GM19238 (cell line): Measurements from ENCODE around the gene SPATA25.
"Not testable (repeated sequence)": the region's sequence is repeated elsewhere in the genome, so short reads cannot be mapped to it uniquely, and the experiment has no call there.

Experiments used
- DNase-seq: peaks from one replicate; pipeline ENCODE4 v3.0.0; 2011; ENCODE audit warnings: low spot score; ENCODE audit not compliant: insufficient read length

The SPATA25 gene

DNA sequence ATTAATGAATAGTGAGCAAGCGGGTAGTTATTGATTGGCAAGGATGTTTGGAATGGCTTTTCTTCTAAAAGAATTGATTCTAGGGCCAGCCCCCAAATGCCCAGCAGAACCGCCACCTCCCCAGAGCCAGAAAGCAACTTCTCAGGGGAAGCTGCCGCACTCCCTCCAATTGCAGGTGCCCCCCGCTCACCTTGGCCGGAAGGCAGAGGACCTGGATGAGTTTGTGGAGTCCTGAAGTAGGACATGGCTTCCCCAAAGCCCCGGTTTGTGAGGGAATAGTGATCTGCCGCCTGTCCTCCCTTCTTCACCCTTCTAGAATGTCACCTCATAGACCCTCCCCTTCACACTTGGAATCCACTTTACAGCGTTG is at the start of gene SPATA25:
TSS of gene SPATA25 (minus strand) at position 277 of the 370 bp plus-strand sequence. CDS start at position 245, 32 bp downstream.
- no peak for DNase-seq

GRCh38 chr20:45935416-45936046 is 48.1 kb upstream of the SPATA25 start:
- DNase-seq: no peak

GRCh38 chr20:45934586-45935415 is 47.4 kb upstream of the SPATA25 start, which contains the start of gene PCIF1:
TSS of gene PCIF1 (plus strand) at chr20:45934683. CDS start at chr20:45939000, 4,317 bp downstream.
- DNase-seq: peak; percentile 98

- DNase-seq: peak; percentile 42
Observed at GRCh38 chr20:45934046-45934585, 46.7 kb upstream of the SPATA25 start.

DNA sequence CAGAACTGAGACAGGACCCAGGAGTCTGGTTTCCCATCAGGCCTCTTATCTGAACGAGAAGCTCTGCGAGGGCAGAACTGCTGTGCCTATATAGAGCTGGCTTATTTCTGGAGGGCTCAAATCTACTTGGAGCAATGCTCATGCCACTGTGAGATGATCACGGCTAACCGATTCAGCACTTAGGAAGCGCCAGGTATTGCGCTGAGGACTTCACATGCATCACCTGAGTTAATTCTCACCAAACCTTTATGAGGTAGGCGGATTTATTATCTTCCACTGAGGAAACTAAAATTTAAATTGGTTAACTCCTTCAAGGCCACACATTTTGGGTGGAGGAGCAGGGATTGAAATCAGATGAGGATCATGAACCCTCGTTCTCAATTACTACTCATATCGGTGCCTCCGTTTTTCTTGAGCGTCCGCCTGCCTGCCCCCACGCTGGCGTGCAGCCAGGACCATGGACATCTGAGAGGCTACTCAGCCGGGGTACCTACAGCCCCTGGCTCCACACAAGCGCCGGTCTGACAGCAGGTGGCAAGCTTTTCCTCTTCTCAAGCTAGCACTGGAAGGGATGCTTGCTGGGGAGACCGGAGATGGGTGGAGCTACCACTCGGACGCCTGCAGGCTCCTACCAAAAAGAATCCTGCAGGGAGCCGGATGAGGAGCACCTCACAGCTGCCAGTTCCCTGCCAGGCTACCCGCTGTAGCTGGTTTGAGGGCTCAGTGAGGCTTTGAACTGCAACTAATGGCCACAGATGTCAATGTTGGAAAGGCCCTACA is 46.0 kb upstream of the SPATA25 start:
- peak; percentile 69 for DNase-seq

GRCh38 chr20:45931680-45932079 is 44.3 kb upstream of the SPATA25 start:
- not testable (repeated sequence) for DNase-seq

- no peak for DNase-seq
Observed at GRCh38 chr20:45927071-45927878, 39.9 kb upstream of the SPATA25 start.

DNA sequence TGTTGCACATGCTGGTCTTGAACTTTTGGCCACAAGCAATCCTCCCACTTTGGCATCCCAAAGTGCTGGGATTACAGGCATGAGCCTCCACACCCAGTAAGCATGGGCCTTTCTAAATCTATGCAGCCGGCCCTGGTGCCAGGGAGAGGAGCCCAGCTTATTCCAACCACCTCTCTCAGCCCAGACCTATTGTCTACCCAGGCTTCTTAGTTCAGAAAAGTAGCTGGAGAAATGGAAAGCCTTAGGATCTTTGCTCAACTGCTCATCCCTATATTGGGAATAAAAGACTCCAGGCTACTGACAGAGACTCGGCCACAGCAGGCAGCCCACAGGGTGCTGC is 39.3 kb upstream of the SPATA25 start:
- DNase-seq: no peak

- no peak for DNase-seq
Observed at GRCh38 chr20:45925821-45926506, 38.5 kb upstream of the SPATA25 start.

DNA sequence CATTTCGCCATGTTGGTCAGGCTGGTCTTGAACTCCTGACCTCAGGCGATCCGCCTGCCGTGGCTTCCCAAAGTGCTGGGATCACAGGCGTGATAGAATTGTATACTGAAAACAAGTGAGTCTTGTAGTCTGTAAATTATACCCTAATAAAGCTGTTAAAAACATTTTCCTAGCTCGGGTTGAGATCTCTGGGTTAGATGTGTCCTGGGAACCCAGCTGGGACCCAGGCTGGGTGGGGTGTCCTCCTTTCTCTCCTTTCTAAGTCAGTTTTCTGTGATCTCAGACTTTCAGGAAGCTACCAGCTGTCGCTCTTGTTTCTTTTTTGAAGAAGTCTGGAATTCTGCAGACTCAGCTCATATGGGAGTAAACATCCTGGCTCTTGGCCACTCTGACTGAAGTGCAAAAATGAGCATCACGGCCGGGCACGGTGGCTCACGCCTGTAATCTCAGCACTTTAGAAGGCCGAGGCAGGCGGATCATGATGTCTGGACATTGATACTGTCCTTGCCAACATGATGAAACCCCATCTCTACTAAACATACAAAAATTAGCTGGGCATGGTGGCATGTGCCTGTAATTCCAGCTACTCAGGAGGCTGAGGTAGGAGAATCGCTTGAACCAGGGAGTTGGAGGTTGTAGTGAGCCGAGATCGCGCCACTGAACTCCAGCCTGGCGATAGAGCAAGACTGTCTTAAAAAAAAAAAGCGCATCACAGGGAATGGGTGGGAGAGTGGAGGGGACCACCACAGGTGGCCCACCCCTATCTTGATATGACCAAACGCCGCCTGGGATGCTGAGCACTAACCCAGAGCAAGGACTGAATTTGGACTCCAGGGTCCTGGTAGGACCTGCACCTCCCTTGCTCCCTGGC is 37.2 kb upstream of the SPATA25 start:
- no peak for DNase-seq

- DNase-seq: no peak
Observed at GRCh38 chr20:45921337-45922189, 34.1 kb upstream of the SPATA25 start.

DNA sequence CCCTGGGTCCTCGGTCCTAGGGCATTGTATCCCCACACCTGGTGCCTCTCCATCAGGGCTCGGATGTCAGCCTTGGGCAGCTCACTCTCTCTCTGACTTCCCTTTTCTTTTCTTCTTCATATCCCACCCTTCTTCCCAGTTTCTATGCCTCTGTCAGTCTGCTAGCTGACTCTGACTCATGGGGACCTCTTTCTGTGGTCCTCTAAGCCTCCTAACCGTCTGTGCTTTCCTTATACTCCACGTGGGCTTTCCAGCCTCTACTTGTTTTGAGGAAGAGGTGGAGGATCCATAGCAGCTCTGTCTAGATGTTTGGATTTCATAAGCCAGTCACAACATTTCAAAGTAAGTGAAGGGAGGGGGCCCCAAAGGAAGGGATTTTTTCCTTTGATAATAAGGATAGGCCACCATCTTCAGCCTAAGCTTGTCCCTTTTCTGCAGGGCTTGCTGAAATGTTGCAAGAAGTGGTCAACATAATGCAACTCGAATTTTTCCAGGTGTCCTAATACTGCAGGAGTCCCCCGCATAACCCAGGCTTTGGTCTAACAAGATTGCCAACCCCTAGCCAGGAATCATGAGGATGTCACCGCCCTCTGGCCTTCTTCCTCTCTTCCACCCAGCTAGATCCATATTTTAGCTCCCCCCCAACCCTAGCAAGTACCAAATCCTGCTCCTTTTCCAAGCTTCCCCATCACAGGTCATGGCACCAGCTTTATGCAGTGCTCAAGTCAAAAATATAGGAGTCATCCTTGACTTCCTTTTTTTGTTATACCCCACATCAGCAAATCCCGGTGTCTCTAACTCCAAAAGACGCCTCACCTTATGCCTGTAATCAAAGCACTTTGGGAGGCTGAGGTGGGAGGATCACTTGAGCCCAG is 33.3 kb upstream of the SPATA25 start:
- no peak for DNase-seq

DNA sequence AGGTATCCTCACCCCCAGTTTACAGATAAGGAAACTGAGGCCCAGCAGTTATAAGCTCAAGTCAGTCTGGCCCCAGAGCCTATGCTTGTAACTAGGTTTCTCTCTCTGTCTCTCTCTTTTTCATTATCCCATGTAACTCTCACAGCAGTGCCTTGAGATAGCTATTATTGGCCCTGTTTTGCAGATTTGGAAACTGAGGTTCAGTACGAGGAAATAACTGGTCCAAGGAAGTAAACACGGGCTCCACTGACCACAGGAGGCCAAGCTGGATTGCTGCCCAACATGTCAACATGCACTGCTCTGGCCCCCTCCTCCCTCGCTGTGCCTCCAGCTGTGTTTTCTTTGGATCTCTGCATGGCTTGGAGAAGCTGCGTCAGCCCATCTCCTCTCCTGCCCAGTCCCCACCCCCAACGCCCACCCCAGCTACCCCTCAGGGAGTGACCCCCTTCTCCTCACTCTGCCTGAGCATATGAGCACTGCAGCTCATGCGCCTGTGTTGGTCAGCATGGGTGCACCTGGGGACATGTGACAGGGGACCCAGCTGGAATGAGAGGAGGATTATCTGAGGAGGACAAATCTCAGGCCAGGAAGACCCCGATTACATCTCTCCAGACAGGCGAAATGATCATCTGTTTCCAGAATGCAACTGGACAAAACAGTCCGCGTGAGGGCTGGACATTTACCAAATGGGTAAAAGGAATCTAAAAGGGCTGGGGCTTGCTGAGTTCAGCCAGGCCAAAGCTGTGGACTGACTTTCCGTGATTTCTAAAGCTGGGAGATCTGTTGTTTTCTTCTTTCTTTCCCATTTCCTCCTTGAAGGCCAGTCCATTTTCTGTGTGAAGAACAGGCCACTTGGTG is 32.3 kb upstream of the SPATA25 start:
- no peak for DNase-seq

- DNase-seq: no peak
Observed at GRCh38 chr20:45918779-45919537, 31.5 kb upstream of the SPATA25 start.

GRCh38 chr20:45918182-45918737 is 30.8 kb upstream of the SPATA25 start:
- no peak for DNase-seq

GRCh38 chr20:45917790-45918141 is 30.3 kb upstream of the SPATA25 start:
- DNase-seq: no peak
